Fibroblast of the aortic adventitia (primary cell): ENCODE data around the gene RNF166. TPM values are rescaled to one million over a fixed set of nuclear protein-coding genes. Genes with fewer than 3 reads are reported as not detected.

Experiments
- DNase-seq: peaks from one replicate; pipeline ENCODE4 v3.0.0-alpha.2; 2010; ENCODE audit warnings: low read depth
- H3K4me3 ChIP-seq: 2 replicates; pipeline ENCODE4 v1.5.1; 2011; ENCODE audit warnings: low read depth, mild to moderate bottlenecking, control low read depth, low read length, moderate library complexity
- total RNA-seq: library from RNA; depleted of rRNA; stranded (reverse); fragments of >200 nt; gene quantifications from 2 replicates; pipeline ENCODE4 v1.2.3, GENCODE V29; 2012; ENCODE audit warnings: low replicate concordance
- TF ChIP-seq, protein P1 (sequence below): IDR thresholded peaks from 2 replicates; pipeline ENCODE4 v1.5.1; 2011; ENCODE audit warnings: mild to moderate bottlenecking, low read length, control low read depth, inconsistent platforms; ENCODE audit not compliant: insufficient read depth

RNF166 gene
- total RNA-seq, 1 donor = 10.2 TPM

DNA sequence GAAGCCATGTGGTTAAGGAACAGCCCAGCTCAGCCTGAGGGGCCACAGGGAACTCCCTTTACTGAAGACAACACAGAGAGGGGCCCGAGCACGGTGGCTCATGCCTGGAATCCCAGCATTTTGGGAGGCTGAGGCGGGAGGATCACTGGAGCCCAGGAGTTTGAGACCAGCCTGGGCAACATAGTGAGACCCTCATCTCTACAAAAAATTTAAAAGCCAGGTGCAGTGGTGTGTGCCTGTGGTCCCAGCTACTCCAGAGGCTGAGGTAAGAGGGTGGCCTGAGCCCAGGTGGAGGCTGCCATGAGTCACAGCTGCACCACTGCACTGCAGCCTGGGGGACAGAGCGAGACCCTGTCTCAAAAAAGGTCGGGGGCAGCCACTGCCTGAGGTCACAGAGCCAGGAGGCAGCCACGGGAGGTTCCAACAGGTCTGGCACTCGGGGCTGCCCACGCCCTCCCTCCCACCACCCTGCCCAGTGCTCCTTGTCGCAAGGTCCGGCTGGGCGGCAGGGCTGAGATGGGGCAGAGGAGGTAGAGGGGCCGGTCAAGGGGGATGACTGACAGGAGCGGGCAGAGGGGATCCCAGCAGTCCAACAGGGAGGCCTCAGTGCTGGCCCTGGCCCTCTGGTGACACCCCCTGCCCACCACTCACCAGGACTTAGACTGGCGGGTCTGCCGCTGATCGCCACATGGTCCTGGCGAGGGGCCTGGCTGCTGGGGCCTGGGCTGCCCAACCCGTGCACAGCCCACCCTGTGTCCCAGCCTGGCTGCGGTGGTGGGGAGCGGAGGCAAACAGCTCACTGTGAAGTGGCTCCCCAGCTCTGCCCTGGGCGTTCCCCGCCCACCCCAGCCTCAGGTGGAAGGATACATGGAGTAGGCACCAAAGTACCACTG, 58.8 kb downstream of the RNF166 start:
- DNase-seq = no peak
- H3K4me3 ChIP-seq = no peak overlapping the region
- TF ChIP-seq, protein P1, sequence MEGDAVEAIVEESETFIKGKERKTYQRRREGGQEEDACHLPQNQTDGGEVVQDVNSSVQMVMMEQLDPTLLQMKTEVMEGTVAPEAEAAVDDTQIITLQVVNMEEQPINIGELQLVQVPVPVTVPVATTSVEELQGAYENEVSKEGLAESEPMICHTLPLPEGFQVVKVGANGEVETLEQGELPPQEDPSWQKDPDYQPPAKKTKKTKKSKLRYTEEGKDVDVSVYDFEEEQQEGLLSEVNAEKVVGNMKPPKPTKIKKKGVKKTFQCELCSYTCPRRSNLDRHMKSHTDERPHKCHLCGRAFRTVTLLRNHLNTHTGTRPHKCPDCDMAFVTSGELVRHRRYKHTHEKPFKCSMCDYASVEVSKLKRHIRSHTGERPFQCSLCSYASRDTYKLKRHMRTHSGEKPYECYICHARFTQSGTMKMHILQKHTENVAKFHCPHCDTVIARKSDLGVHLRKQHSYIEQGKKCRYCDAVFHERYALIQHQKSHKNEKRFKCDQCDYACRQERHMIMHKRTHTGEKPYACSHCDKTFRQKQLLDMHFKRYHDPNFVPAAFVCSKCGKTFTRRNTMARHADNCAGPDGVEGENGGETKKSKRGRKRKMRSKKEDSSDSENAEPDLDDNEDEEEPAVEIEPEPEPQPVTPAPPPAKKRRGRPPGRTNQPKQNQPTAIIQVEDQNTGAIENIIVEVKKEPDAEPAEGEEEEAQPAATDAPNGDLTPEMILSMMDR = no peak

Other genes with a start within 250 kb of the RNF166 start
- gene ZC3H18, start 136.0 kb downstream of the RNF166 start, total RNA-seq = 13.3 and 23.8 TPM in 2 replicates
- gene IL17C, start 67.8 kb downstream of the RNF166 start, total RNA-seq = not detected in 2 replicates
- 41.5 and 98.0 TPM in 2 replicates for gene CYBA, start 55.4 kb downstream of the RNF166 start, total RNA-seq
- gene MVD, start 43.3 kb downstream of the RNF166 start, total RNA-seq = 24.4 and 97.4 TPM in 2 replicates
- not detected in 2 replicates for gene SNAI3, start 19.9 kb downstream of the RNF166 start, total RNA-seq
- 4.3 and 15.2 TPM in 2 replicates for gene CTU2, start 95 bp upstream of the RNF166 start, total RNA-seq
- 143 and 150 TPM in 2 replicates for gene PIEZO1, start 78.8 kb upstream of the RNF166 start, total RNA-seq
- 0.82 and 26.8 TPM in 2 replicates for gene CDT1, start 97.4 kb upstream of the RNF166 start, total RNA-seq
- gene APRT, start 105.5 kb upstream of the RNF166 start, total RNA-seq = 54.0 and 73.8 TPM in 2 replicates
- 11.6 and 22.5 TPM in 2 replicates for gene GALNS, start 150.5 kb upstream of the RNF166 start, total RNA-seq
- 30.6 and 57.2 TPM in 2 replicates for gene TRAPPC2L, start 150.7 kb upstream of the RNF166 start, total RNA-seq
- gene PABPN1L, start 160.3 kb upstream of the RNF166 start, total RNA-seq = not detected in 2 replicates